Esophagus muscularis mucosa (tissue), 4 donors: ENCODE results near the gene IGF1R.

ENCODE experiments used
- EP300 ChIP-seq: sonication (generic); formaldehyde crosslinking; IDR thresholded peaks from one replicate; pipeline ENCODE4 v1.6.1; 2017; ENCODE audit warnings: antibody characterized with exemption
- POLR2A ChIP-seq: fragments of 450-650 bp; IDR thresholded peaks from one replicate; pipeline ENCODE4 v1.6.1; 2017; ENCODE audit warnings: antibody characterized with exemption, moderate library complexity, mild to moderate bottlenecking, low read depth
- TF ChIP-seq, protein P1 (sequence below), 3 experiments: fragments of 200-600 bp in 2 of 3; fragments of 450-650 bp in 1 of 3; sonication (generic) in 2 of 3; IDR thresholded peaks; one replicate each; pipeline ENCODE4 v1.5.1; 2017 to 2019; ENCODE audit warnings: antibody characterized with exemption in 3 of 3, mild to moderate bottlenecking in 2 of 3, moderate library complexity in 1 of 3

DNA sequence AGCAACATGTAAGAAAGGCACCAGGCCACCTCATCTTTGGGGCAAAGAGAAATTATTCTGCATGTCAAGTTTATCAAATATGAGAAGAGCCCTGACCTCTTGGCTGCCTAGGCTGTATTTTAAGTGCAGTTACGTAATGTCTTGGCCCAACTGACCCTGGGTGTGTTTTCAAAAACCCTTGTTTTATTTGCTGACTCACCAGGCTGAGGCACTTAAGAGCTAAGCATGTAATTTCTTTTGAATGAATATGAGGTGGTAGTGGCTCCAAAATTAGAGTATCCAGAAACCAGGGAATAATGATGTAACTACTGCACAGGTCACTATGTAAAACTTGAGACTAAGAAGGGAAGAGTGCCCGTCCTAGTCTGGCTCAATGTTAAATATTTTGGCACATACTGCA lies 335.0 kb downstream of the IGF1R start:
- TF ChIP-seq, protein P1, sequence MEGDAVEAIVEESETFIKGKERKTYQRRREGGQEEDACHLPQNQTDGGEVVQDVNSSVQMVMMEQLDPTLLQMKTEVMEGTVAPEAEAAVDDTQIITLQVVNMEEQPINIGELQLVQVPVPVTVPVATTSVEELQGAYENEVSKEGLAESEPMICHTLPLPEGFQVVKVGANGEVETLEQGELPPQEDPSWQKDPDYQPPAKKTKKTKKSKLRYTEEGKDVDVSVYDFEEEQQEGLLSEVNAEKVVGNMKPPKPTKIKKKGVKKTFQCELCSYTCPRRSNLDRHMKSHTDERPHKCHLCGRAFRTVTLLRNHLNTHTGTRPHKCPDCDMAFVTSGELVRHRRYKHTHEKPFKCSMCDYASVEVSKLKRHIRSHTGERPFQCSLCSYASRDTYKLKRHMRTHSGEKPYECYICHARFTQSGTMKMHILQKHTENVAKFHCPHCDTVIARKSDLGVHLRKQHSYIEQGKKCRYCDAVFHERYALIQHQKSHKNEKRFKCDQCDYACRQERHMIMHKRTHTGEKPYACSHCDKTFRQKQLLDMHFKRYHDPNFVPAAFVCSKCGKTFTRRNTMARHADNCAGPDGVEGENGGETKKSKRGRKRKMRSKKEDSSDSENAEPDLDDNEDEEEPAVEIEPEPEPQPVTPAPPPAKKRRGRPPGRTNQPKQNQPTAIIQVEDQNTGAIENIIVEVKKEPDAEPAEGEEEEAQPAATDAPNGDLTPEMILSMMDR (IDR thresholded peaks at IDR 0.05), result no peak
- TF ChIP-seq POLR2A (no peak), EP300 (no peak)
